ENCODE data around the gene XRN2.

The XRN2 gene

DNA sequence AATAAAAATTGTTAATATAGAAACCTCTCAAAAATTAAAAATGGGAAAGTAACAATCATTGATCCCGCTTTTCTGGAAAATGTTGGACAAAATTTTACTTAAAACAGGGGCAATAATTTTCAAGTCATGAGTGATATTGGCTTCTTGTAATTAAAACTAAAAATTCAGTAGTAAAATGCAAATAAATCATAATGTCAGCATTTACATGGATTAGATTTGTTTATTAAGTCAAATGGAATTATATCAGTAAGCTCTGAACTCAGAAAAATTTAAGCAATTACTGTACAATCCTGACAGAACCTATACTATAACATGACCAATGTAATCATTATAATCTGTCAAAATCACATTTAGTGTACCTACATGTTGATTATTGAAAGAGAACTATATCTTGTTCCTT lies 134.1 kb downstream of the XRN2 start:
- no peak overlapping the region for H2AFZ ChIP-seq (ENCODE audit: low read depth, low read length)
- no peak overlapping the region for H3K27ac ChIP-seq (ENCODE audit: low read length)
- TF ChIP-seq CTCF (IDR thresholded peaks at IDR 0.05; ENCODE audit: low read depth, low read length) (no peak), EZH2phosphoT487 (IDR thresholded peaks at IDR 0.05; ENCODE audit: low read depth) (no peak)

GRCh38 chr20:21437816-21438215 lies 134.7 kb downstream of the XRN2 start:
- Histone ChIP-seq H3K9me3 (ENCODE audit: insufficient read depth, low read length) (no peaks in the 10 kb centered on the region), H3K9ac (ENCODE audit: low read length) (no peak overlapping the region), H3K4me1 (ENCODE audit: low read length) (peaks cover 3% of the 10 kb centered on the region; the same call in 1 of the 2 replicates), H3K4me2 (ENCODE audit: low read length) (no peak overlapping the region), H3K27ac (ENCODE audit: low read length) (no peak overlapping the region), H4K20me1 (ENCODE audit: insufficient read depth, low read length) (no peaks in the 10 kb centered on the region), H3K27me3 (ENCODE audit: low read depth, low read length) (peaks cover 45% of the 10 kb centered on the region), H3K4me3 (ENCODE audit: low read length) (no peak overlapping the region), H3K79me2 (ENCODE audit: low read length) (no peaks in the 10 kb centered on the region), H2AFZ (ENCODE audit: low read depth, low read length) (no peak overlapping the region), H3K36me3 (replicated peaks; ENCODE audit: low read depth, low read length) (no peaks in the 10 kb centered on the region)
- TF ChIP-seq EZH2phosphoT487 (IDR thresholded peaks at IDR 0.05; ENCODE audit: low read depth) (no peak), CTCF (IDR thresholded peaks at IDR 0.05; ENCODE audit: low read depth, low read length) (no peak)

More for the DNA sequence above, 134.1 kb downstream of the XRN2 start:
- Histone ChIP-seq H3K9me3 (ENCODE audit: insufficient read depth, low read length) (no peaks in the 10 kb centered on the region), H3K36me3 (replicated peaks; ENCODE audit: low read depth, low read length) (no peaks in the 10 kb centered on the region), H3K4me3 (ENCODE audit: low read length) (no peak overlapping the region), H3K4me2 (ENCODE audit: low read length) (no peak overlapping the region), H4K20me1 (ENCODE audit: insufficient read depth, low read length) (no peaks in the 10 kb centered on the region), H3K79me2 (ENCODE audit: low read length) (no peaks in the 10 kb centered on the region), H3K9ac (ENCODE audit: low read length) (no peak overlapping the region), H3K4me1 (ENCODE audit: low read length) (peaks cover 3% of the 10 kb centered on the region; the same call in 1 of the 2 replicates), H3K27me3 (ENCODE audit: low read depth, low read length) (peaks cover 42% of the 10 kb centered on the region)

All from OCI-LY3 (cell line).